Parathyroid adenoma (tissue), 2 donors: ENCODE data around the gene LIMA1.

Source experiments
- H2AFZ ChIP-seq: fragments of 300-600 bp; sonication (generic); one replicate; pipeline ENCODE4 v1.7.0; 2017; ENCODE audit warnings: antibody characterized with exemption, mild to moderate bottlenecking
- H3K27ac ChIP-seq: fragments of 300-600 bp; sonication (generic); one replicate; pipeline ENCODE4 v1.7.0; 2017
- H3K27me3 ChIP-seq: fragments of 300-600 bp; sonication (generic); one replicate; pipeline ENCODE4 v1.7.0; 2017; ENCODE audit warnings: low read length; ENCODE audit not compliant: control insufficient read depth, insufficient read depth
- H3K36me3 ChIP-seq: fragments of 300-600 bp; sonication (generic); one replicate; pipeline ENCODE4 v1.7.0; 2017; ENCODE audit warnings: low read length; ENCODE audit not compliant: control insufficient read depth, insufficient read depth
- H3K4me1 ChIP-seq: fragments of 300-600 bp; sonication (generic); one replicate; pipeline ENCODE4 v1.7.0; 2017; ENCODE audit warnings: control low read depth
- H3K4me2 ChIP-seq: fragments of 300-600 bp; sonication (generic); one replicate; pipeline ENCODE4 v1.7.0; 2017; ENCODE audit warnings: low read length
- H3K4me3 ChIP-seq: fragments of 300-600 bp; sonication (generic); one replicate; pipeline ENCODE4 v1.7.0; 2017; ENCODE audit warnings: low read depth, low read length
- H3K79me2 ChIP-seq: fragments of 300-600 bp; sonication (generic); one replicate; pipeline ENCODE4 v1.7.0; 2017; ENCODE audit warnings: control low read depth
- H3K9ac ChIP-seq: fragments of 300-600 bp; sonication (generic); one replicate; pipeline ENCODE4 v1.7.0; 2017; ENCODE audit warnings: mild to moderate bottlenecking
- H3K9me3 ChIP-seq: fragments of 300-600 bp; sonication (generic); one replicate; pipeline ENCODE4 v1.7.0; 2017; ENCODE audit warnings: low read length; ENCODE audit not compliant: control insufficient read depth
- TF ChIP-seq, protein P1 (sequence below): fragments of 300-600 bp; sonication (generic); IDR thresholded peaks from one replicate; pipeline ENCODE4 v1.7.0; 2017; ENCODE audit warnings: antibody characterized with exemption, mild to moderate bottlenecking
- donor health status: primary hyperparathyroidism.

The LIMA1 gene

DNA sequence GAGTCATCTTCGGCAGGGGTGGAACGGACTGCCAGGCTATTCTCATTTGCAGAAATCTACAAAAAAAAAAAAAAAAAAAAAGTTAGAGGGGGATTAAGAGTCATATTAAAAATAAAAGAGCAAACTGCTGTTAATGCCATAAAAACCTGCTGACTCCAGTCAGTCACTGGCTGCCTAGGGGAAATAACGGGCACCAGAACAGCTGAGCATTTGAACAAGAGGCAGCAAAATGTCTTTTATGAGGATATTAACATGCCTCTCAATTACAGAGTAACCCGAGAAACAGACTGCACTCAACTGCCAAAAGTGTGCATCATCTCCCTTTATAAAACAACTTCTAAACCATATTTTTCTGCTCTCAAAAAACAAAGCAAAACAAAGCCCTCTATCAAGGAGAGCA is 87.5 kb downstream of the LIMA1 start:
- H3K79me2 ChIP-seq = no peaks in the 10 kb centered on the region
- no peak overlapping the region for H3K27ac ChIP-seq
- no peaks in the 10 kb centered on the region for H3K27me3 ChIP-seq
- no peaks in the 10 kb centered on the region for H3K36me3 ChIP-seq
- no peak overlapping the region for H2AFZ ChIP-seq
- no peak overlapping the region for H3K4me3 ChIP-seq
- H3K4me2 ChIP-seq = no peak overlapping the region
- H3K4me1 ChIP-seq = peaks cover 5% of the 10 kb centered on the region
- TF ChIP-seq, protein P1, sequence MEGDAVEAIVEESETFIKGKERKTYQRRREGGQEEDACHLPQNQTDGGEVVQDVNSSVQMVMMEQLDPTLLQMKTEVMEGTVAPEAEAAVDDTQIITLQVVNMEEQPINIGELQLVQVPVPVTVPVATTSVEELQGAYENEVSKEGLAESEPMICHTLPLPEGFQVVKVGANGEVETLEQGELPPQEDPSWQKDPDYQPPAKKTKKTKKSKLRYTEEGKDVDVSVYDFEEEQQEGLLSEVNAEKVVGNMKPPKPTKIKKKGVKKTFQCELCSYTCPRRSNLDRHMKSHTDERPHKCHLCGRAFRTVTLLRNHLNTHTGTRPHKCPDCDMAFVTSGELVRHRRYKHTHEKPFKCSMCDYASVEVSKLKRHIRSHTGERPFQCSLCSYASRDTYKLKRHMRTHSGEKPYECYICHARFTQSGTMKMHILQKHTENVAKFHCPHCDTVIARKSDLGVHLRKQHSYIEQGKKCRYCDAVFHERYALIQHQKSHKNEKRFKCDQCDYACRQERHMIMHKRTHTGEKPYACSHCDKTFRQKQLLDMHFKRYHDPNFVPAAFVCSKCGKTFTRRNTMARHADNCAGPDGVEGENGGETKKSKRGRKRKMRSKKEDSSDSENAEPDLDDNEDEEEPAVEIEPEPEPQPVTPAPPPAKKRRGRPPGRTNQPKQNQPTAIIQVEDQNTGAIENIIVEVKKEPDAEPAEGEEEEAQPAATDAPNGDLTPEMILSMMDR = no peak
- H3K9ac ChIP-seq = no peak overlapping the region
- H3K9me3 ChIP-seq = no peaks in the 10 kb centered on the region

DNA sequence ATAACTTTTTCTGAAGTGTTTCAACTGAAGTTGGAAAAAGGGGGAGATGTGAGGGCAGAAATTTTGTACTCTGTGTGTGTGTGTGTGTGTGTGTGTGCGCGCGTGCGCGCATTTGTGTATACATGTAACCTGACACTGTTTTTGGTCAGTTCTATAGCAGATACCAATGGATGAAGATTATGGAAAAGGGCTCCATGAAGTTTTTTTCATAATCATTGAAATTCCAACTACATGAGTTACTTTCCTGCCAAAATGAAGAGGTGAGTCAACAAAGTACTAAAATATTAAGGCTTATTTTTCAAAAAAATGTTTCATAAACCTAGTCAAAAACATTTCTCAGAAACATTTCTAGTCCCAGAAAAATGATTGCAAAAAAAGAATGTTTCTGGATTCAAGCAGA is 90.4 kb downstream of the LIMA1 start:
- H3K27ac ChIP-seq = no peak overlapping the region

DNA sequence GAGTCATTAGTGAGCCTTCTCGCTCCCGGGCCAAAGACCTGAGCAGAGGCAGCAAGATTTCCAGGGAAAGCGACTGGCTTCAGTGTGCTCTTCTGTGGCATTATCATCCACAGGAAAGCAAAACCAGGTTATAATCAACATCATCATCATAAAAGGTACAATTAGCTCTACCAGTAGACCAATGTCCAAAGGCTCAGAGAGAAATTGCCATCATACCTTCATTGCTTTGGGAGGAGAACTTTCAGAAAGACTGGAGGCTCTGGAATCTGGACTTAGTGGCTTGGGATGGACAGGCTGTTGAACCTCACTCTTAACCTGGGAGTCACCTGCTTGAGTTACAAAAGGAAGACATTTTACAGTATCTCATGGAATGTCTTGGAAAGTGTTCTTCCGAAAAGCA is 91.1 kb downstream of the LIMA1 start:
- no peak overlapping the region for H3K4me2 ChIP-seq
- no peak overlapping the region for H3K4me3 ChIP-seq
- H2AFZ ChIP-seq = no peak overlapping the region
- H3K27me3 ChIP-seq = no peaks in the 10 kb centered on the region
- H3K36me3 ChIP-seq = no peaks in the 10 kb centered on the region
- TF ChIP-seq, protein P1 = no peak
- H3K79me2 ChIP-seq = no peaks in the 10 kb centered on the region
- peaks cover 7% of the 10 kb centered on the region for H3K4me1 ChIP-seq
- no peak overlapping the region for H3K27ac ChIP-seq
- H3K9ac ChIP-seq = no peak overlapping the region
- H3K9me3 ChIP-seq = no peaks in the 10 kb centered on the region

More for the DNA sequence above, 90.4 kb downstream of the LIMA1 start:
- Histone ChIP-seq H3K4me2 (no peak overlapping the region), H3K9me3 (no peaks in the 10 kb centered on the region), H3K4me1 (peaks cover 10% of the 10 kb centered on the region), H3K27me3 (no peaks in the 10 kb centered on the region), H2AFZ (no peak overlapping the region), H3K79me2 (no peaks in the 10 kb centered on the region), H3K9ac (no peak overlapping the region), H3K4me3 (no peak overlapping the region), H3K36me3 (no peaks in the 10 kb centered on the region)
- TF ChIP-seq, protein P1 = no peak

DNA sequence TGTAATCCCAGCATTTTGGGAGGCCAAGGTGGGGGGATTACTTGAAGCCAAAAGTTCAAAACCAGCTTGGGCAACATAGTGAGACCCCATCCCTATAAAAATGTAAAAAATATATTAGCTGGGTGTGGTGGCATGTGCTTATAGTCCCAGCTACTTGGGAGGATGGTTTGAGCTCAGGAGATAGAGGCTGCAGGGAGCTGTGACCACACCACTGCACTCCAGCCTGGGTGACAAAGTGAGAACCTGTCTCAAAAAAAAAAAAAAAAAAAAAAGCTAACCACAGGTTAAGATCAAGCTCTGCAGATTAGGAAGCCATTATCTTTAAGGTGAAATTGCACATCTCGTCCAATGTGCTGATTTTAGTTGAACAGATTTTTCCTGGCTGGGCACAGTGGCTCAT is 92.5 kb downstream of the LIMA1 start:
- Histone ChIP-seq H3K4me1 (peaks cover 9% of the 10 kb centered on the region), H3K79me2 (no peaks in the 10 kb centered on the region), H3K36me3 (no peaks in the 10 kb centered on the region), H3K27ac (no peak overlapping the region), H2AFZ (no peak overlapping the region), H3K27me3 (no peaks in the 10 kb centered on the region), H3K4me3 (no peak overlapping the region), H3K4me2 (no peak overlapping the region), H3K9ac (no peak overlapping the region), H3K9me3 (no peaks in the 10 kb centered on the region)
- TF ChIP-seq, protein P1 = no peak

DNA sequence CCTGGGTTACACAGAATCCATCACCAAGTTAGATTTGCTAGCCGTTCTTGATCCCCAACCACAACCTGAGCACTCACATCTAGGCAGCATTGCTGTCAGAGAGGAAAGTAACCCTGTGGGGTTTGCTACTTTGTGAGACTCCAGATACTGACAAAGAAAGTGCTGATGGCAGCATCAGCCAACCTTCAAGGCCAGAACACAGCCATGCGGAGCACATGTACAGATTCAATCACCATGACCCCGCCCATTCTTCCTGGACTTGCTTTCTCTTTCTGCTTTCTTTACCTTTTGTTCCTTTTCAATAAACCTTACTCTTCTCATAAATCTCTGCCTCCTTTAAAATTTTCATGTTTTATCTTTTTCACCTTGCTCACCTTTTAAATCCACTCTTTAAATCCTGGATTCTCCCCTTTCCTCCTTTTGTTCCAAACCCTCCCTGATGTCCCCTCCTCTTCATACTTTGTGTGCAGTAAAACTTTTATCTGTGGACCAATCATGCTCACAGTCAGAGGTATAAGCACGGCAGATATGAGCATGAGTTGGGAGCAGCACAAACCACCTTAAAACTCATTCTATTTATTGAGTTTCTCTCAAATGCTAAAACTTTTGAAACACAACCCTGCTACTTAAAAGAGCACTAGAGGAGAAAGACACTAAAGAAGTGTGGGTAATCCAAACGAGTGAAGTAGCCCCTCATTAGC is 94.3 kb downstream of the LIMA1 start:
- TF ChIP-seq, protein P1 = no peak
- H3K4me3 ChIP-seq = no peak overlapping the region
- peak overlapping the region; percentile 38 for H3K4me2 ChIP-seq
- H3K27ac ChIP-seq = no peak overlapping the region
- H3K9me3 ChIP-seq = no peaks in the 10 kb centered on the region
- H3K36me3 ChIP-seq = no peaks in the 10 kb centered on the region
- no peaks in the 10 kb centered on the region for H3K79me2 ChIP-seq
- peaks cover 9% of the 10 kb centered on the region for H3K4me1 ChIP-seq
- peak overlapping the region; percentile 6 for H2AFZ ChIP-seq
- no peak overlapping the region for H3K9ac ChIP-seq
- no peaks in the 10 kb centered on the region for H3K27me3 ChIP-seq
